PFSK-1 (cell line): ENCODE measurements around the gene DNAAF3.

Source experiments
- FOXP2 ChIP-seq: optimal IDR thresholded peaks from 2 replicates; pipeline ENCODE3; 2011; ENCODE audit warnings: borderline replicate concordance, control low read depth, inconsistent platforms; ENCODE audit not compliant: insufficient read depth; ENCODE audit errors: extremely low read length, extremely low read depth
- POLR2AphosphoS5 ChIP-seq: IDR thresholded peaks from 2 replicates; pipeline ENCODE4 v1.6.1; 2012; ENCODE audit warnings: low read depth, mild to moderate bottlenecking, control low read depth, low read length, moderate library complexity
- SIN3A ChIP-seq: IDR thresholded peaks from 2 replicates; pipeline ENCODE4 v1.6.1; 2012; ENCODE audit warnings: mild to moderate bottlenecking, low read length, moderate library complexity, borderline replicate concordance; ENCODE audit not compliant: insufficient read depth
- TAF1 ChIP-seq: IDR thresholded peaks from 2 replicates; pipeline ENCODE4 v1.6.1; 2012; ENCODE audit warnings: low read length, control low read depth, borderline replicate concordance; ENCODE audit not compliant: insufficient read depth
- TF ChIP-seq, protein P1 (sequence below), 2 experiments: IDR thresholded peaks; 2 replicates each; pipeline versions ENCODE4 v1.6.1 to v1.8.0; 2011 to 2012; ENCODE audit warnings: low read depth in 2 of 2, low read length in 2 of 2, control low read depth in 1 of 2, inconsistent platforms in 1 of 2, mild to moderate bottlenecking in 1 of 2, moderate library complexity in 1 of 2; ENCODE audit not compliant: insufficient read depth in 1 of 2

The DNAAF3 gene

DNA sequence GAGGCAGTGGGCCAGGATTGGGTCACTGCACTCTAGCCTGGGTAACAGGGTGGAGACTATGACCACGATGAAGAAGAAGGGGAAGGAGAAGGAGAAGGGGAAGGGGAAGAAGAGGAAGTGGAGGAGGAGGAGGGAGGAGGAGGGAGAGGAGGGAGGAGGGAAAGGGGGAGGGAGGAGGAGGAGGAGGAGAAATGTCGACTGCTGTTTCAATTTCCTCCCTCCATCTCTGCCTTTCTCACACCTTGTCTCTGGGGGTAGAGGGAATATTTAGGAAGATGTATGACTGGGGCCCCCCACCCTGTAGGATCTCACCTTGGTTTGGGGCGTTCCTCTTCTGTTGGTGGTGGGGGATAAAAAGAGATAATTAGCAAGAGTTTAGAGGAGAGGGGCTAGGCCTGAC, 21.2 kb downstream of the DNAAF3 start:
- TF ChIP-seq, protein P1, sequence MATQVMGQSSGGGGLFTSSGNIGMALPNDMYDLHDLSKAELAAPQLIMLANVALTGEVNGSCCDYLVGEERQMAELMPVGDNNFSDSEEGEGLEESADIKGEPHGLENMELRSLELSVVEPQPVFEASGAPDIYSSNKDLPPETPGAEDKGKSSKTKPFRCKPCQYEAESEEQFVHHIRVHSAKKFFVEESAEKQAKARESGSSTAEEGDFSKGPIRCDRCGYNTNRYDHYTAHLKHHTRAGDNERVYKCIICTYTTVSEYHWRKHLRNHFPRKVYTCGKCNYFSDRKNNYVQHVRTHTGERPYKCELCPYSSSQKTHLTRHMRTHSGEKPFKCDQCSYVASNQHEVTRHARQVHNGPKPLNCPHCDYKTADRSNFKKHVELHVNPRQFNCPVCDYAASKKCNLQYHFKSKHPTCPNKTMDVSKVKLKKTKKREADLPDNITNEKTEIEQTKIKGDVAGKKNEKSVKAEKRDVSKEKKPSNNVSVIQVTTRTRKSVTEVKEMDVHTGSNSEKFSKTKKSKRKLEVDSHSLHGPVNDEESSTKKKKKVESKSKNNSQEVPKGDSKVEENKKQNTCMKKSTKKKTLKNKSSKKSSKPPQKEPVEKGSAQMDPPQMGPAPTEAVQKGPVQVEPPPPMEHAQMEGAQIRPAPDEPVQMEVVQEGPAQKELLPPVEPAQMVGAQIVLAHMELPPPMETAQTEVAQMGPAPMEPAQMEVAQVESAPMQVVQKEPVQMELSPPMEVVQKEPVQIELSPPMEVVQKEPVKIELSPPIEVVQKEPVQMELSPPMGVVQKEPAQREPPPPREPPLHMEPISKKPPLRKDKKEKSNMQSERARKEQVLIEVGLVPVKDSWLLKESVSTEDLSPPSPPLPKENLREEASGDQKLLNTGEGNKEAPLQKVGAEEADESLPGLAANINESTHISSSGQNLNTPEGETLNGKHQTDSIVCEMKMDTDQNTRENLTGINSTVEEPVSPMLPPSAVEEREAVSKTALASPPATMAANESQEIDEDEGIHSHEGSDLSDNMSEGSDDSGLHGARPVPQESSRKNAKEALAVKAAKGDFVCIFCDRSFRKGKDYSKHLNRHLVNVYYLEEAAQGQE (IDR thresholded peaks at IDR 0.05; ENCODE audit: insufficient read depth in 1 of 2, low read depth in 2 of 2, low read length in 2 of 2) = no peak
- no peak for TF ChIP-seq SIN3A
- TF ChIP-seq FOXP2 = no peak

DNA sequence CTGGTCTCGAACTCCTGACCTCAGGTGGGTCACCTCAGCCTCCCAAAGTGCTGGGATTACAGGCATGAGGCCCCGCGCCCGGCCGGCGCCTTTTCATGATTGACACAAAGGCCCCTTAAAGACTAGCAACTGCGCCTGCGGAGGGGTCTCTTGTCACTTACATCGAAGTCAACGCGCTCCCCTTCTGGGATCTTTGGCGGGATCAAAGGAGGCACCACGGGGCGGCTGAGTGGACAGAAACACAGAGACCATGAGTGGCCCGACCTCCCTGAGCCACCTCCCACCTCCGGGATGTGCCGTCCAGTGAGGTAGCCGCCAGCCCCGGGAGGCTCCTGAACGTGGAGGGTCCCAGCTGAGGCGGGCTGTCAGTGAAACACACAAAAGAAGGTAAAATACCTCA, 24.7 kb downstream of the DNAAF3 start:
- TF ChIP-seq FOXP2 (no peak), POLR2AphosphoS5 (no peak), TAF1 (no peak), SIN3A (no peak)
- TF ChIP-seq, protein P1 (IDR thresholded peaks at IDR 0.05; ENCODE audit: insufficient read depth in 1 of 2, low read depth in 2 of 2, low read length in 2 of 2) = no peak

DNA sequence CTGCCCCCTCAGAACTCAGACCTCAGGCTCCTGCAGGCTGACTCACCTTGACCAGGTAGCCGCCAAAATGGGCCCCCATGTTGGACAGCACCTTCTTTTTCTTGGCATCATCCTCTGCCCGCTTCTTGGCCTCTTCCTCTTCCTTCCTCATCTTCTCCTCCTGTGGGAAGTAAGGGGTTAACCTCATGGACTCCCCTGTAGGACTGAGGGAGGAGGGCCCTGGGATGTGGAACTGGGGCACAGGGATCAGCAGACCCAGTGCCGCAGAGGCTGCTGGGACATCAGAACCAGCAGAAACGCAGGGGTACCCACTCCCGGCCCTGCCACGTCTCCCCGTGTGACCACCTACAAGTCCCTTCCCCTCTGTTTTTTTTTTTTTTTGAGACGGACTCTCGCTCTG, 28.5 kb downstream of the DNAAF3 start:
- no peak for TF ChIP-seq FOXP2
- no peak for TF ChIP-seq TAF1
- no peak for TF ChIP-seq SIN3A
- TF ChIP-seq, protein P1 (IDR thresholded peaks at IDR 0.05; ENCODE audit: insufficient read depth in 1 of 2, low read depth in 2 of 2, low read length in 2 of 2) = no peak
- TF ChIP-seq POLR2AphosphoS5 = no peak

DNA sequence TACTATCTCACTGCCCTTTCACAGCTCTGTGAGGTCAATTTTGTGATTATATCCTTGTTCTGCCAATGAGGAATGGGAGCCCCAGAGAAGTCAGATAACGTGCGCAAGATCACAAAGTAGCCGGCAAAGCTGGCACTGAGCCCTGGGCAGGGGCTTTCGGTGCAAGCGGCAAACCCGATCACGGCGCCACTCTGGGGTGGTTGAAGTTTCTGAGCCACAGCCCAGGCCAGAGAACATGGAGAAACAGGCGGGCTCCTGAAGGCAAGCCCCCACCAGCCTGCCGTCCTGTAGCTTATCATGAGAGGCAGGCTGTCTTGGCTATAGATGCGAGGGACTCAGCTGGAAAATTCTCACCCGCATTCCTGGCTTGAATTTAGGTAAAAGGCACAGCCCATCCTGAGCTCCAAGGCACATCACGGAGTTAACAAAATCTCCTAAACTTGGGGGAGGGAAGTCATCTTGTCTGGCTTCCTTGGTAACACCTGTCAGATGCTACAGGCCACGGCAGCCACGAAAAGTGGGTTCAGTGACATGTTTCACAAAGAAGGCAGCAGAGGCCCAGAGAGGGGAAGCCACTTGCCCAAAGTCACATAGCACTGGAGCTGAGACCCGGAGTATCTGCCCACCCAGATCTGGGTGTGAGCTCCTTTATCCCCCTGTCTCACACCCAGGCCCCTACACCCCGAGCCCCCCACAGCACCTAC, 29.9 kb downstream of the DNAAF3 start:
- no peak for TF ChIP-seq POLR2AphosphoS5
- TF ChIP-seq SIN3A = no peak
- no peak for TF ChIP-seq TAF1
- TF ChIP-seq, protein P1 (IDR thresholded peaks at IDR 0.05; ENCODE audit: insufficient read depth in 1 of 2, low read depth in 2 of 2, low read length in 2 of 2) = no peak
- no peak for TF ChIP-seq FOXP2

DNA sequence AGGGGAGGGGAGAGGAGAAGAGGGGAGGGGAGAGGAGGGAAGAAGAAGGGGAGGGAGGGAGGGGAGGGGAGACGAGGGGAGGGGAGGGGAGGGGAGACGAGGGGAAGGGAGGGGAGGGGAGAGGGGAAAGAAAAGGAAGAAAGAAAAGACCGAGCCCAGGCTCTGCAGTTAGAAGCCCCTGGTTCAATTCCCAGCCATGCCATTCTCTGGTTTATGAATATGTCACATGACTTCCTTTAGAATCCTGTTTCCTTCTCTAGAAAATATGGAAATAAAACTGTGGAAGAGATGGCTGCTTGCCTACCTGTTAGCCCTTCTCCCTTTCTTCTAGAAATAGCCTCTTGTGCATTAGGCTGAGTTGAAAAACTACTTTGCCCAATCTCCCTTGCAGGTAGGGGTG, 31.7 kb downstream of the DNAAF3 start:
- no peak for TF ChIP-seq TAF1
- TF ChIP-seq, protein P1 (IDR thresholded peaks at IDR 0.05; ENCODE audit: insufficient read depth in 1 of 2, low read depth in 2 of 2, low read length in 2 of 2) = no peak
- TF ChIP-seq POLR2AphosphoS5 = no peak
- TF ChIP-seq FOXP2 = no peak
- no peak for TF ChIP-seq SIN3A
